Gastroesophageal sphincter (tissue), 3 donors: ENCODE data around the gene DEPDC1B.

ENCODE experiments used
- EP300 ChIP-seq: sonication (generic); formaldehyde crosslinking; IDR thresholded peaks from one replicate; pipeline ENCODE4 v1.6.1; 2017; ENCODE audit warnings: antibody characterized with exemption, mild to moderate bottlenecking
- POLR2A ChIP-seq, 2 donors: fragments of 450-650 bp; IDR thresholded peaks; one replicate each; pipeline ENCODE4 v1.6.1; 2017; ENCODE audit warnings: antibody characterized with exemption in 2 of 2, mild to moderate bottlenecking in 2 of 2, moderate library complexity in 1 of 2
- POLR2AphosphoS5 ChIP-seq: sonication (generic); formaldehyde crosslinking; IDR thresholded peaks from one replicate; pipeline ENCODE4 v1.6.1; 2017; ENCODE audit warnings: antibody characterized with exemption
- TF ChIP-seq, protein P1 (sequence below), 4 experiments: fragments of 200-600 bp in 2 of 4; fragments of 450-650 bp in 2 of 4; sonication (generic) in 1 of 4; IDR thresholded peaks; one replicate each; pipeline ENCODE4 v1.5.1; 2017 to 2019; ENCODE audit warnings: antibody characterized with exemption in 4 of 4, mild to moderate bottlenecking in 2 of 4, moderate library complexity in 2 of 4

DNA sequence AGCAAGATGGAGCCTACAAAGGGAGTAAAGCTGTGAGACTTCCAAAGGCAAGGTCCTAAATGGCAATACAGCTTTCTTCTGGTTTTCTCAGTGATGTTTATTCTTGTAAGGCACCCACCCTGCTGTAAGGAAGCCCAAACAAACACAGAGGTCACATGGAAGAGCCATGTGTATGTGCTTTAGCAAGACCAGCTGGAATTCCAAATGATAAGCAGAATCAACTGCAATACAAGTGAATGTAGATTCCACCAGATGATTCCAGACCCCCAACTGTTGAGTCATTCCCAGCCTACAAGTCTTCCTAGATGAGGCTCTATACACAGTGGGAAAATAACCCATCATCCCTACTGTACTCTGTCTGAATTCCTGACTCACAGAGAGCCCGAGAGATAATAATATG lies 122.8 kb downstream of the DEPDC1B start:
- TF ChIP-seq, protein P1, sequence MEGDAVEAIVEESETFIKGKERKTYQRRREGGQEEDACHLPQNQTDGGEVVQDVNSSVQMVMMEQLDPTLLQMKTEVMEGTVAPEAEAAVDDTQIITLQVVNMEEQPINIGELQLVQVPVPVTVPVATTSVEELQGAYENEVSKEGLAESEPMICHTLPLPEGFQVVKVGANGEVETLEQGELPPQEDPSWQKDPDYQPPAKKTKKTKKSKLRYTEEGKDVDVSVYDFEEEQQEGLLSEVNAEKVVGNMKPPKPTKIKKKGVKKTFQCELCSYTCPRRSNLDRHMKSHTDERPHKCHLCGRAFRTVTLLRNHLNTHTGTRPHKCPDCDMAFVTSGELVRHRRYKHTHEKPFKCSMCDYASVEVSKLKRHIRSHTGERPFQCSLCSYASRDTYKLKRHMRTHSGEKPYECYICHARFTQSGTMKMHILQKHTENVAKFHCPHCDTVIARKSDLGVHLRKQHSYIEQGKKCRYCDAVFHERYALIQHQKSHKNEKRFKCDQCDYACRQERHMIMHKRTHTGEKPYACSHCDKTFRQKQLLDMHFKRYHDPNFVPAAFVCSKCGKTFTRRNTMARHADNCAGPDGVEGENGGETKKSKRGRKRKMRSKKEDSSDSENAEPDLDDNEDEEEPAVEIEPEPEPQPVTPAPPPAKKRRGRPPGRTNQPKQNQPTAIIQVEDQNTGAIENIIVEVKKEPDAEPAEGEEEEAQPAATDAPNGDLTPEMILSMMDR (IDR thresholded peaks at IDR 0.05) = no peak
- TF ChIP-seq POLR2A (IDR thresholded peaks at IDR 0.05) = no peak
- TF ChIP-seq EP300 = no peak
- TF ChIP-seq POLR2AphosphoS5 = no peak
